HEK293 (cell line): ENCODE data around the gene ZYG11B.

Source experiments
- CTCF ChIA-PET: fragments of 350-600 bp; formaldehyde crosslinking; extraction: SDS; loops from one replicate; lab custom pipeline; 2021; ENCODE audit warnings: antibody characterized with exemption; lab: Yijun Ruan, JAX
- POLR2A ChIA-PET: fragments of 300-600 bp; formaldehyde crosslinking; extraction: SDS; loops from one replicate; lab custom pipeline; 2020; ENCODE audit warnings: antibody characterized with exemption, inconsistent platforms; lab: Yijun Ruan, JAX
- H3K27ac ChIP-seq: fragments of 200-500 bp; sonication (Bioruptor generic); 2 replicates; pipeline ENCODE4 v1.5.1; 2014; ENCODE audit warnings: low read depth, low read length, control low read depth, inconsistent platforms; ENCODE audit errors: extremely low read depth
- H3K36me3 ChIP-seq, 2 experiments: fragments of 200-500 bp in 1 of 2; sonication (Bioruptor generic) in 1 of 2; 1 replicate in 1 of 2; 2 replicates in 1 of 2; pipeline ENCODE4 v1.5.1; 2014 to 2017; ENCODE audit warnings: inconsistent platforms in 2 of 2, low read length in 2 of 2; ENCODE audit not compliant: control insufficient read depth in 2 of 2, insufficient read depth in 1 of 2
- H3K4me1 ChIP-seq: fragments of 200-500 bp; sonication (Bioruptor generic); 2 replicates; pipeline ENCODE4 v1.5.1; 2014; ENCODE audit warnings: mild to moderate bottlenecking, low read length, inconsistent platforms; ENCODE audit not compliant: control insufficient read depth, insufficient read depth
- H3K4me3 ChIP-seq: 2 replicates; pipeline ENCODE4 v1.5.1; 2011; ENCODE audit warnings: low read depth, mild to moderate bottlenecking, control low read depth, low read length, moderate library complexity
- H3K9me3 ChIP-seq: fragments of 200-500 bp; sonication (Bioruptor generic); 2 replicates; pipeline ENCODE4 v1.5.1; 2014; ENCODE audit warnings: low read depth, low read length, inconsistent platforms; ENCODE audit not compliant: control insufficient read depth, insufficient read depth
- GLI4 ChIP-seq: fragments of 450-650 bp; formaldehyde crosslinking; IDR thresholded peaks from 2 replicates; pipeline ENCODE4 v1.5.1; 2016; ENCODE audit warnings: missing biosample characterization, missing genetic modification characterization
- KLF7 ChIP-seq: fragments of 450-650 bp; formaldehyde crosslinking; IDR thresholded peaks from 2 replicates; pipeline ENCODE4 v1.5.1; 2016; ENCODE audit warnings: missing biosample characterization, missing genetic modification characterization, borderline replicate concordance
- KLF9 ChIP-seq: fragments of 450-650 bp; formaldehyde crosslinking; IDR thresholded peaks from 2 replicates; pipeline ENCODE4 v1.5.1; 2016; ENCODE audit warnings: missing biosample characterization, missing genetic modification characterization, low read depth
- MYNN ChIP-seq: fragments of 450-650 bp; formaldehyde crosslinking; IDR thresholded peaks from 2 replicates; pipeline ENCODE4 v1.5.1; 2016; ENCODE audit warnings: missing biosample characterization, missing genetic modification characterization, borderline replicate concordance
- PATZ1 ChIP-seq: fragments of 450-650 bp; formaldehyde crosslinking; IDR thresholded peaks from 2 replicates; pipeline ENCODE4 v1.5.1; 2016; ENCODE audit warnings: missing biosample characterization, missing genetic modification characterization
- PRDM2 ChIP-seq: fragments of 450-650 bp; formaldehyde crosslinking; IDR thresholded peaks from 2 replicates; pipeline ENCODE4 v1.5.1; 2016; ENCODE audit warnings: missing biosample characterization, missing genetic modification characterization, borderline replicate concordance
- REST ChIP-seq: fragments of 450-650 bp; formaldehyde crosslinking; IDR thresholded peaks from 2 replicates; pipeline ENCODE4 v1.5.1; 2016; ENCODE audit warnings: missing biosample characterization, missing genetic modification characterization
- SALL2 ChIP-seq: fragments of 450-650 bp; formaldehyde crosslinking; IDR thresholded peaks from 2 replicates; pipeline ENCODE4 v1.5.0; 2017; ENCODE audit warnings: missing biosample characterization, mild to moderate bottlenecking, missing genetic modification characterization, borderline replicate concordance
- SCRT2 ChIP-seq: fragments of 450-650 bp; formaldehyde crosslinking; IDR thresholded peaks from 2 replicates; pipeline ENCODE4 v1.5.1; 2016; ENCODE audit warnings: missing biosample characterization, missing genetic modification characterization
- ZBTB26 ChIP-seq: fragments of 450-650 bp; formaldehyde crosslinking; optimal IDR thresholded peaks from 2 replicates; pipeline ENCODE3; 2016; ENCODE audit warnings: missing biosample characterization, mild to moderate bottlenecking, missing genetic modification characterization
- ZBTB44 ChIP-seq: fragments of 450-650 bp; IDR thresholded peaks from 2 replicates; pipeline ENCODE4 v1.5.1; 2018; ENCODE audit warnings: missing biosample characterization, mild to moderate bottlenecking, missing genetic modification characterization
- ZNF114 ChIP-seq: fragments of 450-650 bp; formaldehyde crosslinking; IDR thresholded peaks from 2 replicates; pipeline ENCODE4 v1.5.0; 2017; ENCODE audit warnings: missing biosample characterization, missing genetic modification characterization
- ZNF175 ChIP-seq: fragments of 450-650 bp; formaldehyde crosslinking; IDR thresholded peaks from 2 replicates; pipeline ENCODE4 v1.5.1; 2016; ENCODE audit warnings: missing biosample characterization, missing genetic modification characterization
- ZNF19 ChIP-seq: fragments of 450-650 bp; formaldehyde crosslinking; IDR thresholded peaks from 2 replicates; pipeline ENCODE4; 2016; ENCODE audit warnings: missing biosample characterization, missing genetic modification characterization, low read depth
- ZNF350 ChIP-seq: fragments of 450-650 bp; formaldehyde crosslinking; IDR thresholded peaks from 2 replicates; pipeline ENCODE4 v1.5.0; 2017; ENCODE audit warnings: missing biosample characterization, mild to moderate bottlenecking, missing genetic modification characterization
- ZNF394 ChIP-seq: fragments of 450-650 bp; formaldehyde crosslinking; IDR thresholded peaks from 2 replicates; pipeline ENCODE4 v1.5.1; 2016; ENCODE audit warnings: missing biosample characterization, missing genetic modification characterization, mild to moderate bottlenecking, moderate library complexity, borderline replicate concordance
- ZNF692 ChIP-seq: fragments of 450-650 bp; formaldehyde crosslinking; IDR thresholded peaks from 2 replicates; pipeline ENCODE4 v1.5.1; 2016; ENCODE audit warnings: missing biosample characterization, missing genetic modification characterization
- ZSCAN16 ChIP-seq: fragments of 450-650 bp; formaldehyde crosslinking; IDR thresholded peaks from 2 replicates; pipeline ENCODE4 v1.5.1; 2016; ENCODE audit warnings: missing biosample characterization, missing genetic modification characterization

Gene ZYG11B

GRCh38 chr1:52723260-52723659, 3.0 kb upstream of the ZYG11B start:
- CTCF ChIA-PET = interaction anchor here (1.1 to 1.4 kb wide), 2 partner anchors 13 to 103 kb away, joined by 4 read pairs; no protein-coding TSS in a partner anchor
- POLR2A ChIA-PET = interaction anchor here (0.6 to 1.5 kb wide), 2 partner anchors 13 to 20 kb away, joined by 3 read pairs; no protein-coding TSS in a partner anchor
- TF ChIP-seq ZBTB26 (tag by site-specific recombination) = no peak
- no peak for TF ChIP-seq GLI4 (tag by site-specific recombination)
- no peak for TF ChIP-seq PRDM2
- no peak for TF ChIP-seq PATZ1
- TF ChIP-seq ZNF114 (tag by site-specific recombination) = no peak
- no peak for TF ChIP-seq ZNF175
- no peak for TF ChIP-seq SCRT2
- TF ChIP-seq, all 188 proteins: peak for 0

GRCh38 chr1:52725903-52726264, 369 bp upstream of the ZYG11B start:
- no peak overlapping the region for H3K27ac ChIP-seq
- H3K4me1 ChIP-seq = peaks cover 3% of the 10 kb centered on the region; the same call in 1 of the 2 replicates
- H3K9me3 ChIP-seq = no peaks in the 10 kb centered on the region
- CTCF ChIA-PET = interaction anchor here (0.6 to 1.3 kb wide), 2 partner anchors 22 to 456 kb away, joined by 3 to 6 read pairs; no protein-coding TSS in a partner anchor
- no peaks in the 10 kb centered on the region for H3K36me3 ChIP-seq
- POLR2A ChIA-PET = interaction anchor here (0.5 to 1.3 kb wide), 8 partner anchors 10 to 497 kb away, joined by 3 to 8 read pairs (median 3); partner anchors contain the start of gene COA7
- H3K4me3 ChIP-seq = peak overlapping the region; percentile 16
- TF ChIP-seq ZNF19 = no peak
- no peak for TF ChIP-seq ZBTB44 (tag by site-specific recombination)
- TF ChIP-seq ZSCAN16 (tag by site-specific recombination) = no peak
- peak; percentile 46; the same call in 1 of the 2 replicates for TF ChIP-seq ZNF394 (tag by site-specific recombination)
- TF ChIP-seq ZNF692 (tag by site-specific recombination) = 0 out of 2 replicates have a peak, but pooled peaks have one; percentile 25
- no peak for TF ChIP-seq MYNN (tag by site-specific recombination)
- TF ChIP-seq SALL2 (tag by site-specific recombination) = no peak
- no peak for TF ChIP-seq KLF7 (tag by site-specific recombination)
- no peak for TF ChIP-seq REST (tag by site-specific recombination)
- no peak for TF ChIP-seq ZNF350 (tag by site-specific recombination)
- TF ChIP-seq KLF9 (tag by site-specific recombination) = no peak

More at GRCh38 chr1:52723260-52723659, 3.0 kb upstream of the ZYG11B start:
- H3K4me3 ChIP-seq = no peak overlapping the region
- no peak overlapping the region for H3K27ac ChIP-seq
- no peaks in the 10 kb centered on the region for H3K36me3 ChIP-seq
- no peaks in the 10 kb centered on the region for H3K9me3 ChIP-seq
- peaks cover 3% of the 10 kb centered on the region; the same call in 1 of the 2 replicates for H3K4me1 ChIP-seq
